Urothelium cell line (cell line): ENCODE results near the gene SH2D3A.
"Not testable (repeated sequence)": the region's sequence is repeated elsewhere in the genome, so short reads cannot be mapped to it uniquely, and the experiment has no call there.

Experiments
- DNase-seq: peaks from one replicate; pipeline ENCODE4 v3.0.0; 2011; ENCODE audit warnings: low spot score, mixed read lengths
- FAIRE-seq: peaks from 2 replicates; lab custom pipeline; 2011; peaks lifted over from hg19 to GRCh38; lab: Jason Lieb, UNC

The SH2D3A gene

GRCh38 chr19:6762253-6762797, 4.9 kb downstream of the SH2D3A start:
- not testable (repeated sequence) for DNase-seq, FAIRE-seq

GRCh38 chr19:6761053-6761676, 6.1 kb downstream of the SH2D3A start:
- FAIRE-seq = no peak
- DNase-seq = no peak

GRCh38 chr19:6760606-6761005, 6.6 kb downstream of the SH2D3A start:
- no peak for DNase-seq
- FAIRE-seq = no peak

DNA sequence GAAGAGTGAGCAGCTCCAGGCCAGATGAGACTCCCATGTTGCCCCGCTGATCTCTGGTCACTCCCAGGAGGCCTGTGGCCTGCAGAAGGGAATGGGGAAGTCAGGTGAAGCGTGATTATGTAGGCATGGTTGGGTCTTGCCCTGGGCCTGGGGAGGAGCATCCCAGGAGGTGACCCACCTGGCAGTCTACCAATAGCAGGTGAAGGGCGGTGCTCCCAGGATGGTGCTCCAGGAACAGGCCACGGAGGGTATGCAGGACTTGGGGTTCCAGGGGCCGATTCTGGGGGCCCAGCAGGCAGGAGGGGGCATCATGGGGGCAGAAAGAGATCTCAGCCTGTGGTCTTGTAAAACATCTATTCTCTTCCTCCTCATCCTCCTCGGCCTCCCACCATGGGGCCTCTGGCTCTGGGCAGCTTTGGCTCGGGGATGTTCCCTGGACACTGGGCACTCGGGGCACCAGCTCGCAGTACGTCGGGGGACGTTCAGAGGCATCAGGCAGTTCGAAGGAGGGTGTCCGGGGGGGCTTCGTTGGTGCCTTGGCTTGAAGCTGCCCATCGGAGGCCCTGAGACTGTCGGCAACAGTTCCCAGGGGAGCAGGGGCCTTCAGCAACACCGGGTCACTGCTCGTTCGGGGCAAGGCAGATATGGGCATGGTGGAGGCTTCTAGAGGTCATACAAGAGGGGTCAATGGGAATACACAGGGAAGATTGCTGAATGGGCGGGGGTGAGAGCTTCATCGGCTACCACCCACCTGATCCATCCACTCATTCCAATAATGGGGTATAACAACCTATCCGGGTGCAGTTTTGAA, 12.4 kb downstream of the SH2D3A start:
- no peak for FAIRE-seq

DNA sequence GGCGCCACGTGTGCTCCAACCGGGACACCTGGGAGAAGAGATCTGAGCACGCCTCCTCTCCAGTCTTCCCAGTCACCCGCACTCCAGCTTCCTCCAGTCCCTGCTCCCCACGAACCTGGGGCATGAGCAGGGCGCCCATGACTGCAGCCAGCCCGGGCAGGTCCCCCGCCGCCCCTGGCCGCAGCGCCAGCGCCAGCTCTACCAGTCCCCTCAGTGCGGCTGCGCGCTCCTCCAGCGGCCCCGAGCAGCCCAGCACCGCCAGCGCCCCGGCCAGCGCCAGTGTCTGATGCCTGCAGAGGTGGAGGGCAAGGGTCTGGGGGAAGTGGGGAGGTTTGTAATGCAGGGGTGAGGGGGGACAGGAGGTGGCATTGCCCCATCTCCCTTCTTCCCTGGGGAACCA, 13.1 kb downstream of the SH2D3A start:
- no peak for DNase-seq
- no peak for FAIRE-seq

More for the DNA sequence above, 12.4 kb downstream of the SH2D3A start:
- DNase-seq = no peak

GRCh38 chr19:6753178-6754031, 13.8 kb downstream of the SH2D3A start:
- DNase-seq (peak; percentile 55), FAIRE-seq (no peak)

DNA sequence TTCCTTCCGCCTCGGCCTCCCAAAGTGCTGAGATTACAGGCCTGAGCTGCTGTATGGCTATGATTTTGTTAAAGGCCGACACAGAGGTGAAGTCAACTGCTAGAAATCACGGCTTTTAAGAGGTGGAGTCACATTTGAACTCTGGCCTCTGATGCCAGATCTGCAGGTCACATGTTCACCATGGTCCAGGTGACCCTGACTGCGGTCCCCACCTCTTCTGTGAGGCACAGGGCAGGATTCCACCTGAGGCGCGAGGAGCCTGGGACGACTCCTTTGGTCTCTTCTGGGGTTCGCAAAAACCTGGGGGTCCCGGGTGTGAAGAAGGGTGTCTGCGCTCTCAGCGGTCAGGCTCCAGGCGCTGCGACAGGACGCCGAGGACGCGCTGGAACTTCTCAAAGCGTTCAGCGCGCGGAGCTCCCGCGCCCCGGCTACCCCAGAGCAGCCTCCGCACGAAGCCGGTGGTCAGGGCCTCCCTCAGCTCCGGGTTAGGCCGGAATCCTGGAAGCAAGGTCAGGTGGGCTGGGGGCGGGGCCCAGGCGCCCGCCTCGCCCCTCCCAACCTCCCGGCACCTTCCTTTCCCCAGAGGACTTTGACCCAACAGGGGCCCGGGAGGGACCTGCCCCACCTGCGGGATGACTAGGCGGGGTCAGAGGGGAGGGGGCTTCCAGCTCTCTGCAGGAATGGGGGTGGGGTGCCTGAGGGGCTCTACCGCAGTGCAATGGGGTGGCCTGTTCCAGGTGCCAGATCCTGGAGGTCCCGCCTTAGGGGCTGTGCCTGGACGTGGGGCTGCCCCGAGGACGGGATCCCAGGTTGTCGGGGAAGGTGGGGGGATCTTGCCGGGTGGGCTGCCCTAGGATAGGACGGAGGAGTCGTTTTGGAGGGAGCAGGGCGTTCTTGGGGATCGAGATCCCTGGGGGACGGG, 14.7 kb downstream of the SH2D3A start:
- DNase-seq = no peak
- no peak for FAIRE-seq

DNA sequence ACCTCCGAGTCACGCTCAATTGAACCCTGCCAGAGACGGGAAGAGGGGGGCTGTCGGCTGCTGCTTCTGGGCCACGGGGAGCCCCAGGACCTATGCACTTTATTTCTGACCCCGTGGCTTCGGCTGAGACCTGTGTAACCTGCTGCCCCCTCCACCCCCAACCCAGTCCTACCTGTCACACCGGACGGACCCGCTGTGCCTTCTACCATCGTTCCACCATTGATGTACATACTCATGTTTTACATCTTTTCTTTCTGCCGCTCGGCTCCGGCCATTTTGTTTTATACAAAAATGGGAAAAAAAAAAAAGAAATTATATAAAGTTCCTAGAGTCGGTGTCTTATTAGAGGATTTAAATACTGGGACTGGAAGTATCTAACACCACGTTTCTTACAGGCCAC, 16.0 kb downstream of the SH2D3A start:
- FAIRE-seq = no peak

GRCh38 chr19:6750062-6750461, 17.2 kb downstream of the SH2D3A start:
- DNase-seq (no peak), FAIRE-seq (no peak)

More for the DNA sequence above, 16.0 kb downstream of the SH2D3A start:
- DNase-seq = no peak

DNA sequence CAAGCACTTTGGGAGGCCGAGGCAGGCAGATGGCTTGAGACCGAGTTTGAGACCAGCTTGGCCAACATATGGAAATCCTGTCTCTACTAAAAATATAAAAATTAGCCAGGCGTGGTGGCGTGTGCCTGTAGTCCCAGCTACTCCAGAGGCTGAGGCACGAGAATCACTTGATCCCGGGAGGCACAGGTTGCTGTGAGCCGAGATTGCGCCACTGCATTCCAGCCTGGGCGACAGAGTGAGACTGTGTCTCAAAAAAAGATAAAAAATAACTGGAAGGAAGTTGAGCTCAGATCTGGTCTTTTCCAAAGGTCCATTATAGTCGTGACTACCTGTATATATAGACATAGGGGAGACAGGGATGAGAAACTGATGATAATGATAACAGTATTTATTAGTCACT, 18.7 kb downstream of the SH2D3A start:
- FAIRE-seq, DNase-seq: not testable (repeated sequence)

DNA sequence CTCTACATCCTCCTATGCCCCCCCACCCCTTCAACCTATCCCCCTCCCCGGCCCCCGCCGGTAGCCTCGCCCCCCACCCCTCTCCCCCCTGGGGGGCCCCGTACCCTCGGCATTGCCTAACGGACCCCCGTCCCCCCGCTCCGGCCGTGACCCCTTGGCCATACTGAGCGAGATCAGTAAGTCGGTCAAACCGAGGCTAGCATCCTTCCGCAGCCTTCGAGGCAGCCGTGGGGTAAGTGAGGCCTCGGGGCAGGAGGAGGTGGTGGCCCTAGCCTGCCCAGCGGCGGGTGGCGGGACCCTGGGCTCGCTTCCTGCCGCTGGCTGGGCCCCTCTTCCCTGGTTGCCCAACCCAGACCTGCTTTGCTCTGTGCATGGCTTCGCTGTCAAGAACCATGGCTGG, 21.3 kb downstream of the SH2D3A start:
- no peak for DNase-seq
- no peak for FAIRE-seq

- FAIRE-seq = no peak
- DNase-seq = peak; percentile 82
Observed at GRCh38 chr19:6744381-6745301, 22.6 kb downstream of the SH2D3A start.

- DNase-seq = no peak
Observed at GRCh38 chr19:6743714-6744380, 23.4 kb downstream of the SH2D3A start.

GRCh38 chr19:6743066-6743465, 24.2 kb downstream of the SH2D3A start:
- FAIRE-seq = no peak
- no peak for DNase-seq

More at GRCh38 chr19:6743714-6744380, 23.4 kb downstream of the SH2D3A start:
- FAIRE-seq = no peak

DNA sequence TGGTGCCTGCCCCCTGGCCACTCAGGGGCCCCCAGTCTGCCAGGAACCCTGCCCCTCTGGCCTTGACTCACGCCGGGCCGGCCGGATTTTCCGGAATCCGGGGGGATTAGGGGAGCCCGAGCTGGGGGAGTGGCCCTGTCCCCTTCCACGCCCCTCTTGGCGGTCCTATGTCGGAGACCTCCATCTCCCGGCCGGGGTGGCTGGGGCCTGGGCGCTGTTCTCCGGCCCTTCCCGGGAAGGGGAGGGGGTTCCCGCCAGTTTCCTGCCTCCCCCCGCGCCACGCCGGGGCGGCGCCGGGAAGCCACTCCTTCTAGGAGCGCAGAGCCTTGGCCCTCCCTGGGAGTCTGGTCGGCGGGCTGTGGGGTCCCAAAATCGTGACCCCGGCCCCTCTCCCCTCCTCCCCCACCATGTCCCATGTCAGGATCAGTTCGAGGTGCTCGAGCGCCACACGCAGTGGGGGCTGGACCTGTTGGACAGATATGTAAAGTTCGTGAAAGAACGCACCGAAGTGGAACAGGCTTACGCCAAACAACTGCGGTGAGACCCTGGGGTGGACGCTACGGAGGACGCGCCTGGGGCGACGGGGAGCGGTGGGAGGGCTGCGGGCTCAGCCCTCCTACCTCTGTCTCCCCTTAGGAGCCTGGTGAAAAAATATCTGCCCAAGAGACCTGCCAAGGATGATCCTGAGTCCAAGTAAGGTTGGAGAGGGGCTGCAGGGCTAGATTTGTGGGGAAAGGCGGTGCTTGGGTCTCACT, 26.5 kb downstream of the SH2D3A start:
- FAIRE-seq = no peak
- no peak for DNase-seq

DNA sequence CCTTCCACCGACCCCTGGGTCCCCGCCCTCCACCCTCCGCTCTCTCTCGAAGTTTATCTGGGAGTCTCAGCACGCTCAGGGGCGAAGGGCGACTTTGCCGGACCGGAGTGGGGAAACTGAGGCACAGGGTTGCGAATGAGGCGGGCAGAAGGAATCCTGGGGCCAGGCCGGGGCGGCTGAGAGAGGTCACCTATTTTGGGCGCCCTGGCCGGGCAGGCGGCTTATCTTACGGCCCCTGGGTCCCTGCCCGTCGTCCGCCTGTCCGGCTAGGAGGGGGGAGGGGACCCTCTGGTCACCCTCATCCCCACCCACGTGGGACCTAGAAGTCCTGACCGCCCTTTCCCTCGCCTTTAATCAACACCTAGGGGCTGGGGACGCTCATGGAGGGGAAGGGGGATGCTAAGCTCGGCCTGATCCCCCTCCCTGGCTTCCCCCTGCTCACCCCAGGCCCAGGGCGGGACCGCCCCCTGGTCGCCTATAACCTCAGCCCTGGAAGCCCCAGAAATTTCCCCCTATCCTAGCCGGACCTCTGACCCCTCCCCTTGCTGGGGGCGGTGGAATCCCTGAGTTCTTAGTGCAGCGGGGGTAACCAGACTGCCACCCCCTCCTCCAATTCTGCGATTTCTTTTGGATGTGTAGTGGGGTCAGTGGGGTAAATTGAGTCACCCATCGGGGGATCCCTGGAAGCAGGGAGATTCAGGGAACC, 27.2 kb downstream of the SH2D3A start:
- DNase-seq = no peak

DNA sequence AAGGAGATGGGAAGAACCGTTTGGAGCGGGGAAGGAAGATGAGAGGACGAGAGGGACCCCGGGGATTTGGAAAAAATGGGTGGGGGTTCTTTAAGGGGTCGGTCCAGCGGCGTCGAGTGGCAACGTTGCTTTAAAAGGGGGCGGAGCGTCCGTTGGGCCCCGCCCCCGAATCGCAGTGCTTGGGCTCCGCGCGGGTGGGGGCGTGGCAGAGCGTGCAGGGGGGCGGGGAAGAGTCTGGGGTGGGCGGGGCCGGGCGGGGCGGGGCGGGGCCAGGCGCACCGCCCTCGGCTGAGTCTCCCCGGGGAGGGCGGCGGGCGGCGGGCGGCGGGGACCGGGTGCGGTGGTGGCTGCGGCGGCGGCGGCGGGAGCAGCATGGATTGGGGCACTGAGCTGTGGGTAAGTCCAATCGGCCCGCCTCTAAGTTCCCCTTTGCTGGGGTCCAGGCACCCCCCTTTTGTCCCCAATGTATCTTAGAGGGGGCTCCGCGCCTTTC, 27.8 kb downstream of the SH2D3A start, which contains the start of gene TRIP10:
TRIP10 (plus strand) TSS at position 291 of the 493 bp plus-strand sequence; CDS start at position 373, 82 bp downstream.
- DNase-seq (peak; percentile 87), FAIRE-seq (no peak)

More for the DNA sequence above, 27.2 kb downstream of the SH2D3A start:
- no peak for FAIRE-seq
